Mesendoderm (in vitro differentiated cells): Measurements from ENCODE around the gene SERPINA3.

Source experiments
- DNase-seq: peaks from one replicate; pipeline ENCODE4 v3.0.0; 2013
- H2AK5ac ChIP-seq: 2 replicates; pipeline ENCODE4 v1.6.1; 2013; ENCODE audit warnings: low read length, inconsistent platforms
- H2BK120ac ChIP-seq: 2 replicates; pipeline ENCODE4 v1.6.1; 2013; ENCODE audit warnings: low read depth, mild to moderate bottlenecking, low read length, moderate library complexity, mixed read lengths
- H2BK15ac ChIP-seq: replicated peaks from 2 replicates; pipeline ENCODE4 v1.6.1; 2013; ENCODE audit warnings: low read depth, mild to moderate bottlenecking, moderate library complexity
- H2BK5ac ChIP-seq: 2 replicates; pipeline ENCODE4 v1.6.1; 2013; ENCODE audit warnings: low read length, inconsistent platforms
- H3K18ac ChIP-seq: 2 replicates; pipeline ENCODE4 v1.6.1; 2013; ENCODE audit warnings: mild to moderate bottlenecking, low read length, mixed read lengths
- H3K23ac ChIP-seq: one replicate; pipeline ENCODE4 v1.6.1; 2013; ENCODE audit warnings: low read length
- H3K27ac ChIP-seq: 2 replicates; pipeline ENCODE4 v1.5.1; 2013; ENCODE audit warnings: low read depth, mild to moderate bottlenecking, inconsistent platforms, low read length, moderate library complexity
- H3K27me3 ChIP-seq: 2 replicates; pipeline ENCODE4 v1.6.1; 2013; ENCODE audit warnings: low read length, control low read depth, mild to moderate bottlenecking, inconsistent platforms; ENCODE audit not compliant: insufficient read depth, poor library complexity
- H3K36me3 ChIP-seq: 2 replicates; pipeline ENCODE4 v1.6.1; 2013; ENCODE audit warnings: low read length, inconsistent platforms; ENCODE audit not compliant: control insufficient read depth, insufficient read depth
- H3K4ac ChIP-seq: one replicate; pipeline ENCODE4 v1.6.1; 2013; ENCODE audit warnings: low read depth, mild to moderate bottlenecking, low read length, moderate library complexity
- H3K4me1 ChIP-seq: 2 replicates; pipeline ENCODE4 v1.6.1; 2013; ENCODE audit warnings: low read depth, low read length, inconsistent platforms; ENCODE audit not compliant: control insufficient read depth
- H3K4me2 ChIP-seq: 2 replicates; pipeline ENCODE4 v1.6.1; 2013; ENCODE audit warnings: low read length
- H3K4me3 ChIP-seq: 2 replicates; pipeline ENCODE4 v1.5.1; 2013; ENCODE audit warnings: mild to moderate bottlenecking, low read length
- H3K56ac ChIP-seq: one replicate; pipeline ENCODE4 v1.6.1; 2013; ENCODE audit warnings: low read length
- H3K79me1 ChIP-seq: 2 replicates; pipeline ENCODE4 v1.6.1; 2013; ENCODE audit warnings: low read length, inconsistent platforms
- H3K79me2 ChIP-seq: 2 replicates; pipeline ENCODE4 v1.6.1; 2013; ENCODE audit warnings: mild to moderate bottlenecking, low read length; ENCODE audit not compliant: control insufficient read depth, insufficient read depth
- H3K9ac ChIP-seq: 2 replicates; pipeline ENCODE4 v1.6.1; 2013; ENCODE audit warnings: low read length, inconsistent platforms
- H4K5ac ChIP-seq: one replicate; pipeline ENCODE4 v1.6.1; 2013; ENCODE audit warnings: low read length
- H4K8ac ChIP-seq: one replicate; pipeline ENCODE4 v1.6.1; 2013; ENCODE audit warnings: low read depth, mild to moderate bottlenecking, control low read depth, low read length, moderate library complexity
- WGBS: extraction: QIAGEN DNeasy Blood & Tissue Kit; methylation state at CpG from one replicate; pipeline ENCODE4 v1.1.7; 2013; ENCODE audit warnings: low lambda C conversion rate, missing lambda C conversion rate; ENCODE audit not compliant: insufficient coverage; ENCODE audit errors: extremely low coverage; 5-methylcytosine and 5-hydroxymethylcytosine counted together

Gene SERPINA3

GRCh38 chr14:94570002-94570400 lies 42.2 kb upstream of the SERPINA3 start:
- H4K8ac ChIP-seq = no peak overlapping the region
- H3K27me3 ChIP-seq = no peaks in the 10 kb centered on the region
- no peak overlapping the region for H3K4me2 ChIP-seq
- no peak overlapping the region for H3K4ac ChIP-seq
- H2BK5ac ChIP-seq = no peak overlapping the region
- no peak overlapping the region for H3K4me3 ChIP-seq
- H3K36me3 ChIP-seq = no peaks in the 10 kb centered on the region
- H2BK15ac ChIP-seq = no peak overlapping the region
- H3K9ac ChIP-seq = no peak overlapping the region
- H3K23ac ChIP-seq = no peak overlapping the region
- no peaks in the 10 kb centered on the region for H3K79me1 ChIP-seq
- no CpG with 5 or more reads among the region's 6 CpGs for WGBS
- H3K4me1 ChIP-seq = no peaks in the 10 kb centered on the region
- H2AK5ac ChIP-seq = no peak overlapping the region
- no peak overlapping the region for H2BK120ac ChIP-seq
- no peak overlapping the region for H4K5ac ChIP-seq
- no peak overlapping the region for H3K18ac ChIP-seq
- no peak overlapping the region for H3K56ac ChIP-seq
- H3K79me2 ChIP-seq = no peaks in the 10 kb centered on the region
- no peak for DNase-seq
- no peak overlapping the region for H3K27ac ChIP-seq

DNA sequence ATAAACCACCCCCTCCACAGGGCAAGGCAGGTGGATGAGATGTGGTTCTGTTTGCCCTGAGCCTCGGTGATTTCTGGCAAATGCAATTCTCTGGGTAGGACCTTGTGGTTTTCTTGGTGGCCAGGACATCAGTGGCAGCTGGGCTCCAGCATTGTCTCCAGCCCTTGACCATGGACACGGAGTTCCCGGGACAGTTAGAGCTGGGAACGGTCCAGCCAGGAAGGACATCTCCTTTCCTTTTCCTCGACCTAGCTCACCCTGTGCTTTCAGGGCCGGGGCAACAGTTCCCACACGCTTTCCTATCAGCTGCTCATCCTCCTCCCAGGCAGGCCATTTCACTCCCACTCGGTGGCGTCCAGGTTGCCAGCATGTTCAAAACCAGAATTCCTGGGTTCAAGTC lies 41.8 kb upstream of the SERPINA3 start:
- no peak overlapping the region for H3K4me3 ChIP-seq
- H3K9ac ChIP-seq = no peak overlapping the region
- no CpG with 5 or more reads among the region's 9 CpGs for WGBS
- H3K23ac ChIP-seq = no peak overlapping the region
- no peak overlapping the region for H2BK5ac ChIP-seq
- no peaks in the 10 kb centered on the region for H3K36me3 ChIP-seq
- no peak overlapping the region for H2AK5ac ChIP-seq
- H2BK120ac ChIP-seq = no peak overlapping the region
- no peak overlapping the region for H4K5ac ChIP-seq
- DNase-seq = no peak
- H3K79me1 ChIP-seq = no peaks in the 10 kb centered on the region
- H4K8ac ChIP-seq = no peak overlapping the region
- H3K79me2 ChIP-seq = no peaks in the 10 kb centered on the region
- H3K27me3 ChIP-seq = no peaks in the 10 kb centered on the region
- H3K4me1 ChIP-seq = no peaks in the 10 kb centered on the region
- H3K18ac ChIP-seq = no peak overlapping the region
- no peak overlapping the region for H3K4ac ChIP-seq
- no peak overlapping the region for H3K4me2 ChIP-seq
- H3K56ac ChIP-seq = no peak overlapping the region
- H2BK15ac ChIP-seq = no peak overlapping the region
- no peak overlapping the region for H3K27ac ChIP-seq

DNA sequence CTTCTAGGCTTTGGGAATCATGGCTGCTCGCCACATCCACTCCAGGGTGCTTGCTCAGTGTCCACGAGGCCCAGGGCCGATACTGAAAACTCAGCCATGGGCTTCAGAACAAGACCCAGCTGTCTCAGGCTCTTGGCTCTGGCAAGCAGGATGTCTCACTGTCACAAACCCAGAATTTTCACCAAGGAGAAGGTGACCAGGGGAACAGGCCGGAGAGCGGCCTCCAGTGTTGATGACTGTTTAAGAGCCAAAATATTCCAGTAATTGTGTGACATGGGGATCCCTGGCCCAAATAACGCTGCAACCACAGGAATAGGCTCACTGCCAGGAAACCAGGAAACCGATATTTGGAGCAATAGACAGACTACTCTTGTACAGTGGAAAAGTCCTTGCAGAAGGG lies 40.8 kb upstream of the SERPINA3 start:
- DNase-seq = no peak
- H3K23ac ChIP-seq = no peak overlapping the region
- H2BK15ac ChIP-seq = no peak overlapping the region
- H3K18ac ChIP-seq = no peak overlapping the region
- H3K4me2 ChIP-seq = no peak overlapping the region
- no CpG with 5 or more reads among the region's 7 CpGs for WGBS
- H4K5ac ChIP-seq = no peak overlapping the region
- no peak overlapping the region for H2AK5ac ChIP-seq
- H2BK120ac ChIP-seq = no peak overlapping the region
- H3K79me1 ChIP-seq = no peaks in the 10 kb centered on the region
- H3K79me2 ChIP-seq = no peaks in the 10 kb centered on the region
- H3K4me3 ChIP-seq = no peak overlapping the region
- H4K8ac ChIP-seq = no peak overlapping the region
- no peak overlapping the region for H2BK5ac ChIP-seq
- H3K27ac ChIP-seq = no peak overlapping the region
- H3K27me3 ChIP-seq = no peaks in the 10 kb centered on the region
- H3K9ac ChIP-seq = no peak overlapping the region
- no peaks in the 10 kb centered on the region for H3K4me1 ChIP-seq
- no peak overlapping the region for H3K56ac ChIP-seq
- no peaks in the 10 kb centered on the region for H3K36me3 ChIP-seq
- H3K4ac ChIP-seq = no peak overlapping the region

DNA sequence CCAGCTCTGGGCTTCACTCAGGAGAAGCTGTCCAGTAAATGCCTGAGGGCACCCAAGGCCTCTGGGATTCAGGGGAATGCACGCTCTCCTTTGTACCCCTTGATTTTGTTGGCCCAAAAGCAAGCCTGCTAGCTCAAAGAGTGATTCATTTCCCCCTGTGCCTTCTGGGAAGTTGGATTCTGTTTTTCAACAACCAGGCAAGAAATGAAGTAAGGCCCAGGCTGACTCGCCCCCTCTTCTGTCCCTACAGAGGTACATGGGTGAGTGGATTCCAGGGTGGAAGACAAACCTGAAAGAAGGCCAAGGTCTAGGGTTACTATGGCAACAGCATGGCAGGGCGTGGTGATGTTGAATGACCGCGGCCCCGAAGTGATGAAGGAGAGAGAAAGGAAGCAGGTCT lies 40.2 kb upstream of the SERPINA3 start:
- no peak overlapping the region for H2BK5ac ChIP-seq
- no peak overlapping the region for H4K5ac ChIP-seq
- H3K23ac ChIP-seq = no peak overlapping the region
- H3K4me3 ChIP-seq = no peak overlapping the region
- H3K79me1 ChIP-seq = no peaks in the 10 kb centered on the region
- no peak overlapping the region for H3K18ac ChIP-seq
- no peaks in the 10 kb centered on the region for H3K36me3 ChIP-seq
- H4K8ac ChIP-seq = no peak overlapping the region
- H3K27ac ChIP-seq = no peak overlapping the region
- no peak overlapping the region for H2BK120ac ChIP-seq
- no CpG with 5 or more reads among the region's 6 CpGs for WGBS
- no peak for DNase-seq
- H3K27me3 ChIP-seq = no peaks in the 10 kb centered on the region
- H3K9ac ChIP-seq = no peak overlapping the region
- H2AK5ac ChIP-seq = no peak overlapping the region
- H2BK15ac ChIP-seq = no peak overlapping the region
- H3K56ac ChIP-seq = no peak overlapping the region
- H3K4me2 ChIP-seq = no peak overlapping the region
- H3K79me2 ChIP-seq = no peaks in the 10 kb centered on the region
- H3K4me1 ChIP-seq = no peaks in the 10 kb centered on the region
- no peak overlapping the region for H3K4ac ChIP-seq

DNA sequence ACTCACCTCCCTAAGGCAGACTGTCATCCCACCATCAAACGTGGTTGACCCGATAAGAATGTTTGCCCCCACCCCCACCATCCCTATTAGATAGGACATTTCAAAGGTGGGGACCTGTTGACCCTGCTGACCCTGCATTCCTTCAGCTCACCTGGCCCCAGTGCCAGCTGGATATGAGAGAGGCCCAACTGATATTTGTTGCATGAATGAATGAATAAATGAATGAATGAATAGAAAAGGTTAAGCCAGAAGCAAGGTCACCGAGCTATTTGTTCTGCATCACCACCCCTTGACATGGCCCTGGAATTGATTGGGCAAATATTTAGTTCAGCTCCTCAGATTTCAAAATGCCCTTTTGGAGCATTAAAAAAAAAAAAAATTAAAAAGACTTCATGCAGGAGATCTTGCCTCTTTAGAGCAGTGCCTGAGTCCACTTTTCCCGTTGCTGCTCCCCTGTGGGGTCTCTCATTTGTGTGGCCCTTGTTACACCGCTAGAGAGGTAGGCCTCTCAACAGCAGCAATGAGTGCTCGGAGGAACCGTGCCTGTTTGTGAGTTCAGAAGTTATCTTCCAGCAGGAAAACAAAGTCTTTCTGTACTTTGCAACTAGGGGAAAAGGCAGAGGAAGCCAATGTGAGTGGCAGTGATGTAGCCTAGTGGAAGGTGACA lies 39.4 kb upstream of the SERPINA3 start:
- Histone ChIP-seq H3K4me3 (no peak overlapping the region), H2BK120ac (no peak overlapping the region), H2AK5ac (no peak overlapping the region), H3K9ac (no peak overlapping the region), H3K27ac (no peak overlapping the region), H3K18ac (no peak overlapping the region), H3K27me3 (no peaks in the 10 kb centered on the region), H4K5ac (no peak overlapping the region), H3K4me1 (no peaks in the 10 kb centered on the region), H3K79me1 (no peaks in the 10 kb centered on the region), H2BK15ac (no peak overlapping the region), H3K23ac (no peak overlapping the region), H3K36me3 (no peaks in the 10 kb centered on the region), H3K4ac (no peak overlapping the region), H2BK5ac (no peak overlapping the region), H3K56ac (no peak overlapping the region), H3K4me2 (no peak overlapping the region), H4K8ac (no peak overlapping the region), H3K79me2 (no peaks in the 10 kb centered on the region)
- no peak for DNase-seq
- no CpG with 5 or more reads among the region's 7 CpGs for WGBS
